ENCODE results near the gene COL5A2.

The COL5A2 gene

DNA sequence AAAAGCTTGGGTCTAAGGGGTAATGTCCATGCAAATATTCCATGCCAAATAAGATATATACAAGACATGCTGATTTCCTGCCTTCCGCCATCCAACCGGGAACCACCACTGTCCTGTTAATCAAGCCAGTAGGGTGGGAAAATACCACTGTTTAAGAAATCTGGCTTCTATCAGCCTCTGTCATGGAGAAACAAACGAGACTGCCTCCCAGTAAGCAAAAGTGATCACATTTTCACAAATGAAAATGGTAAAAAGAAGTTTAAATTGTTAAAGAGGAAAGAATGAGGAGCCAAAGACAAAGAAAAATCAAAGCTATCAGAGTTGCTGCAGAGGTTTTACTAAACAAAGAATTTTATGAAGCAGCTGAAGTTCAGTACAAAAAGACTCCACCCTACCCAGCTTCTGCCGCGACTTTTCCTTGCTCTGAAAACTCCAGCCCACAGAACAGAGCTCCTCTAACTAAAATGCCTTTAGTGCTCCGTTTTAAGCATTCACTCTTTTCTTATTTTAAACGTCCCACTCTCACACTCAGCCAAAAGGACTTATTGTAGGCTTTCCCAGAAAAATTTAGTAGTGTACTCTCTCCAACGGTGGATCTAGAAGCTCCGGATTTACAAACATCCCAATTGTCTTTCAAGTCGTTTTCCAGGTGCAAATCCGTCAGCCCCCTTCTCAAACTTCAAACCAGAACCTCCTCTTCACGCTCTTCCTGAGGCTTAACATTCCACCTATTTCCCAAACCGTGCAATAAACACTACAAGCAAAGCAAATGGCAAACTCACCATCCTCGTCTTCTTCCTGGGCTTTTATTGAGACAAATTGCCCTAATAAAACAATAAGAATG lies 613 bp downstream of the COL5A2 start:
- DNase-seq = peak; percentile 76

DNA sequence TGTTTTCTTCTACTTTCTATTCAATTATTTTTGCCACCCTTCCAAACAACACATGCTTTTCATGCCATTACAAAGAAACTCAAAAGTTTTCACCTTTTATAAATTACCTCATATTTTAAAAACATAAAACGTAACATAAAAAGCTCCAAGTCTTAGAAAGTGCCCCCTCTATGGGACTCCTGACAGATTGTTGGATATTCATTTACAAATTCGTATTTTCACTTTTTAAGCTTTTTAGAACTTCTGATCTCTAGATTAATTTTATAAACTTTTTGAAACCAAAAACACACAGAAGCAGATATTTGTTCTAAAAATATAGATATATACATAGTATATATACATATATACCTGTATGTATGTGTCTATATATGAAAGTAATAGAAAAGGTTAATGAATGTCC lies 1.5 kb downstream of the COL5A2 start:
- no peak for DNase-seq

DNA sequence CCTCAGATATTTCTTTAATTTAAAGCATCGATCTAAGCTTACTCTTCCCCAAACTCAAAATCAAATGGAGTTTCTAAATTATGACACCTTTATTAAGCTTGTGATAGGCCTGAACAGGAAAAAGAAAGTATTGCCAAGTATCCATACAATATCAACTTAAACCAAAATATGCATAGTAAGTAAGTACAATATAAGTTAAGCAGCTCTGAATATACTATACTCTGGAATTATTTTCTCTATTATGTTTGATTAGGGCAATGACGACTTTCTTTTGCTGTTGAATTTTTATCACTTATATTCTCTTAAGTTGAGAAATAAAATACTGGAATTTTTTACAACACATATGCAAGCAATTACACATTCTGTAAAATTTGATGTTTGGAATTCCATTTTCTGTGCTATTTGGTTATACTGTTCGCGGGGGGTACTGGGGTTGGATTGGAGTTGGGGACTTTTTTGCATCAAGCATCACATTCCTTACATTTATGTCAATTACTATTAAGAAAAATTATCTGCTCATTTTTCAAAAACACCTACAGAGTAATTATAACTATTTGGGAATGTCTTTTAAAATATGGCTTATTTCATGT lies 2.2 kb downstream of the COL5A2 start:
- peak; percentile 37 for DNase-seq

DNA sequence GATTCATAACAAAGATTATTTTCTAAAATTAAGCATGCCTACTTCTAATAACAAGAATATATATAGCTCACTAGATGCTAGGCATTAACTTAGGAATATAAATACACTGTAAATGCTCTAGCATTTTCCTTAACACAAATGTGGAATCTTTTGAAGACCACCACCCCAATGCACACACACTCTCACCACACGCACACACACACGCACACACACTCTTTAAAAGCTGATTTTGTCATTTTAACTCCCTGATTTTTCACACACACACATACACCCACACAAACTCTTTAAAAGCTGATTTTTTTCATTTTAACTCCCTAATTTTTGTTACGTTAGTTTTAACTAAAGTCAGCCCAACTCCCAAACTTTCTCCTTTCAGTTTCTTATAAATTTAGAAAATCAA lies 3.0 kb downstream of the COL5A2 start:
- no peak for DNase-seq

DNA sequence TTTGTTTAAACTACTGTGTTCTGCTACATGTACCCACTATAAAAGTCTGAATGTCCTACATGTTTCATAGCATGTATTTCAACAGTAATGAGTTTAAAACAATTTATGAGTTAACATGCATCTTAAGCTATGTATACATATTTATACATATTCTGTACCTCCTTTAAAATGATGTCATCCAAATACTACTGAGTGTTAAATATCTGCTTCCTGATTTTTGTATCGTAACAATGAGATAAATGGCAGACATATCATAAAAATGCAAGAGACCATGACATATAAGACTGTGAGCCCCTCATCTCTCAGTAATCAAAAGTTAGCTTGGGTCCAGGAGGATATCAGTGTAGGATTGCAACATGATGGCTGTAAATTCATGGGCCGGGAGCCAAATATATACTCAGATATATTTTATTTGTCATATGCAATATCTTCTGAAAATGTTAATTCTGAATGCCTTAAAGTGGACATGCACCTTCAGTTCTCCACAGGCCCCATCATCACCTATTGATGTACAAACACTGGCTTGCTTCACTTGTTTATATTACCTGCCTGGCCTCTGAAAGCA lies 3.6 kb downstream of the COL5A2 start:
- DNase-seq = no peak

DNA sequence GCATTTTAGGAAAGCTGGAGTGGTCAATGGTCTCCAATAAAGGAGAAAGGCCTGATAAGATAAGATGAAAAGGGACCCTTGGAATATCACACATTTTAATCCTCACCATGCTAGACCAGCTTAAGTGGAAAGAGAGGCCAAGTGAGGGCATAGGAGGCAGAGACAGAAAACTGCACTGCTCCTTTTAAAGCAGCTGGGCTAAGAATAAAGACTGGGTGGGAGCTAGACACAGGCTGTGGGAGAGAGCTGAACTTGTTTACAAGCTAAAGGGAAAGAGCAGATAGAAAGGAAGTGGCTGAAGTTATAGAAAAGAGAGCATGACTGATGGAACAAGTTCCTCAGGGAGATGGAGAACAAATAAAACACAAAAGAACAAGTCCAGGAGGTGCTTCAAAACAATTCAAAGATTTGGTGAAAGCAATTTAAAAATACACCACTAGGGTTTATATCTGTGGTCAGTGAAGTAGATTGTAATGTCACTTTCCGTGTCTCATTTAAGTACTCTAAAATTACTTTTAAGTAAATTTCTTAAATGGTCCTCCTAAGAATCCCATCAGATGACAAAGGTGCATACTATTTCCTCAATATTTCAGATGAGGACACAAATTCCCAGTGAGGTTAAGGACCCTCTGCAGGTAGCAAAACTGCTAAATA lies 7.5 kb downstream of the COL5A2 start:
- DNase-seq = no peak

DNA sequence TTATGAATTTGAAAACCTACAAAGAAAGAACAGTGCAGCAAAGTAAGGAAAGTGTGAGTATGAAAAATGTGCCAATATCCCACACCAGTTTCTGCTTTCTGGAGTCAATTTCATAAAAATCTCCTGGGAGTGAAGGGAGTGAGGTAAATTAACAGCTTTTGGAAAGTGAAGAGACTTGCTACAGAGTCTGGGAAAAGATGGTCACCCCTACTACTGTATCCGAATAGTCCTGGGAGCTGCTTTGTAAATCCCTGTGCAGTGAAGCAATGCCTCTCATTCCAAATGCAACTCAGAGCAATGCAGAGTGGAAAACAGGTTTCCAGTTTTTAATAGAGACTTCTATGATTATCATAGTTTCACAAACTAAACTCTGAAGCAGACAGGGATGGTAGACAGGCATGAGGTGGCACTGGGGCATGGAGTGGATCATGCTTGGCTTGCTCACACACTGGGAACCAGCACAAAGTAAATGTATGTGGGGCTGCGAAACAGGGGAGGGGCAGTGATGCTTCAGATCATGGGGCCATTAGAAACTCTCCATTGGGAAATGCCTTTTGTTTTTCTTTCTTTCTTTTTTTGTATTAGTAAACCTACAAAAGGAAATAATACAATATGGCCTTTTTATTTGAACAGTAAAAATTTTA lies 10.6 kb downstream of the COL5A2 start:
- DNase-seq = no peak

DNA sequence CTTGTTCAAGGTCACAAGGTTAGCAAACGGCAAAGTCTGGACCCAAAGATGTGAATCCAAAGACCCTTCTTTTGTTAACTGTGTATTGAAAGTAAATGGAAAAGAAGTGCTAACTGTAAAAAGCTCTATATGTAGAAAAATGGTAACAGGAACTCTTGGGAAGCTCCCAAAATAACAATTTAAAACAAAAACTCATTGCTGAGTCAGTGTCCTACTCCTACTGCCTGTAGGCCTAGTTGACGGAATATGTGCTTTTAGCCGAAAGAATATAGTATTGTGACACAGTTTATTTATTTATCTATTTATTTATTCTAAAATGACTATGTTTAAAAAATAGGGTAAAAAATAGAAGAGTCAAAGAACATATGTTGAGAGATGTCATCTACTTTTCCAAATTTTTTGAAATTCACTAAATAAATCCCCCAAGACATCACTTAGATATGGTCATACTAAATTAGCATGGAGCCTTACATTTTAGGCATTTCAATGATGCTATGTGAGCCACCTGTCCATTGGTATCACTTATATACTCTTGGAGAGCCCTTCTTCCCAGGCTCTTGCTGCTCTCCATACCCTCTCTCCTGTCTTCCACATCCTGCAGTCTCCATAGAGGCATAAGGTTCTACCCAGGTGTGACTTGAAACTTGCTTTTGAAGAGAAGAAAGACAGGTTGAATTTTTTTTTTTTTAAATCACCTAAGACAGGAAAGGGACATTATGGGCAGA lies 13.7 kb downstream of the COL5A2 start:
- DNase-seq = peak; percentile 33

DNA sequence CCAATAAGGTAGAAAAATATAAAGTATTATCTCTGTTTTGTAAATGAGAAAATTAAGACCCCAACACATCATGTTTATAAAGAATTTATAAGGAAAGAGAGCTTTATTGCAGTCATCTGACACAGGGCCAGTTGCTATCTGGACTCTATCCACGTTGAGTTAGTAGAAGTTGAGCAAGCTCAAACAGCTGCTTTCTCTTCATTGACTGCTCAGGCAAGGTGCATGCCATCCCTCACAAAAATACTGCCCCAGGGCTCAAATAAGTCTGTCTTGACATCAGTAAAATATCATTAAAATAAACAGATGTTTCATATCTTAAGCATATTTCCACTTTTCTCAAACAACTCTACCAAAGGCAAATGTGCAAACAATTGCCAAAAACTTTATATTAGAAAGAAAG lies 14.8 kb downstream of the COL5A2 start:
- peak; percentile 87 for DNase-seq

DNA sequence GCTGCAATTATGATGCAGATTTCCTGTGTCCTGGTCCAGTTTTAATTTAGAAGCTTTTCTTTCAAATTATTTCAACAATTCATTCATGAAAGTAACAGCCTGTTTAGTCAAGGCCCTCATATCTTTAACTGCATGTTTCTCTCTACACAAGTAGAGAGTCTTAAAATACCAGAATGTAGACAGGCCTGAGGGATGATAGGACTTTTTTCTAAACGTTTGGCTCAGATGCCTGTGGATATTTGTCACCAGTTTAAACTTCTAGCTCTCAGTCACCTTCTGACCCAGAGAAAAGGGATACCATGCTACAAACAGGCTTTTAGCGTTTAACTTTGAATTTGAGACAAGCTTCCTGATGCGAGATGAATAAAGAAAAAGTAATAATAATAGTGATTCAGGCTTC lies 15.7 kb downstream of the COL5A2 start:
- peak; percentile 90 for DNase-seq

DNA sequence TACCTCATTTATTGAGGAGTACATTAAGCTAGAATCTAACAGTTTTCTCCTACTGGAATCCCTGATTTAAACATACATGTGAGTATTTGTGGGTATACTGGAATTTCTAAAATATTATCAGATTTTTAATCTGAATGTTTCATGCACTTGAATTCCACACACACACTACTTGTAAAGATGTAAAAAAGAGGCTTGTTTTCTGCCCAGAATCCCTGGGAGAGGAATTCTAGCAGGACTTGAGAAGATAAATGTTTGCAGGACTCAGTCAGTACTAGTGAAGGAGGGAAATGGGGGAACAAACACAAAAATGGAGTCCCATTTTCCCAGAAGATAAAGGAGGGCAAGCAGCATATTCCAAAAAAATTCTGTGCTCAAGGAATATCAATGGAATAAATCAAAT lies 17.0 kb downstream of the COL5A2 start:
- no peak for DNase-seq

DNA sequence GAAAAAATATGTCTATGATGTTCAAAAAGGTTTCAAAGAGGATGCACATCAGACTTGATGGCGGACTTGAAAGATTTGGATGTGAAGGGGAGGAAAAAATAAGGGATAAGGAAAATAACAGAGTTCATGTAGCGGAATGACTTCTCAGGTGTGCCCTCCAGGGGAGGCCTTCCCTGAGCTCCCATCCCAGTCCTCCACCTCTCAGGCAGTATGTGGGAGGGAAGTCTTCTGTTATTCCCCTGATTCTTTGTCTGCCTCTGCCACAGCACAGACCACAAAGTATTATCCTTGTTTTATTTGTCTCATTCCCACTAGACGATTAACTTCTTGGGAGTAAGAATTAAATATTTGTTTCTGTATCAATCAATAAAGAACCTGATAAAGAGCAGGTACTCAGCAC lies 17.7 kb downstream of the COL5A2 start:
- no peak for DNase-seq

DNA sequence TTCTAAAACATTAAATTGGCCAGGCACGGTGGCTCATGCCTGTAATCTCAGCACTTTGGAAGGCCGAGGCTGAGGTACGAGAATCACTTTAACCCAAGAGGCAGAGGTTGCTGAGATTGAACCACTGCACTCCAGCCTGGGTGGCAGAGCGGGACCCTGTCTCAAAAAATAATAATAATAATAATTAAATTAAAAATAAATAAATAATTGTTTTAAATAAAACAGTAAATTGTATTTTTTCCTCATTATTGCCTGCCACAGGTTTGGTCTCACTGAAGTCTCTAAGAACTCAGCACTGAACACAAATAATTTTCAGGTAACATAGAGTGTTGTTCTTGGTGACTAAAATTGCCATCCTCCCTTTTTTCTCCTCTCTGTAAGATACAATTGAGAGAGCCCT lies 19.8 kb downstream of the COL5A2 start:
- no peak for DNase-seq

DNA sequence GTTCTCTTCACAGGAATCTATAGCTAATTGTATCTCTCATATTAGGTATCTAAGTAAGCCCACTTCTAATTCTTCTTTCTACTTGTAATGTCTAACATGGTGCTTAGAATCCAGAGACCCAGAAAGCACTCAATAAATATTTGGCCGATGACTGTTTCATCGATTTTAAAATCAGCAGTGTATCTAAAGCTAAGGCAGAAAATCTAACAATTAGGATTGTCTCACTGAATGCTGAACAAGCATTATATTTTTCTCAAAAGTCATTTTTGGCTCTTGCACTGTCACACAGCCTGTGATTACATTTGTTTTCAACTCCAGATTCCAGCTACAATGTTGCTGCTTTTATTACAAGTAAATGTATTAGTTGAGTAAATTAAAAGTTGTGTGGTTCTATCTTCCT lies 20.3 kb downstream of the COL5A2 start:
- no peak for DNase-seq

DNA sequence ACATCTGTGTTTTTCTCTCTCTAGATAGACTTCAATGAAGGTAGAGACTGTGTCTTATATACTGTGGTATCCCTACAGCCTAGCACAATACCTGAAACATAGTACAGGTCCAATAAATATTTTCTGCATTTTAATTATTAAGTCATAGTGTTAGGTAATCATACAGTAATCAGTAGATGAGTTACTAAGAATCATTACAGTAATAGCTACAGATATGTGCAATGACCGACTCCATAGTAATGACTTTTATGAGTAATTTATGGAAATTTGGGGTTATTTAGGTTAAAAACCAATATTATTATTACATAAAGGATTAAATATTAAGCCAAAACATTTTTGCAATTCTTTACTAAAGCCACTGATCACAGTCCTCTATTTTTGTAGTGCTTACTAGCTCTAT lies 21.6 kb downstream of the COL5A2 start:
- no peak for DNase-seq

DNA sequence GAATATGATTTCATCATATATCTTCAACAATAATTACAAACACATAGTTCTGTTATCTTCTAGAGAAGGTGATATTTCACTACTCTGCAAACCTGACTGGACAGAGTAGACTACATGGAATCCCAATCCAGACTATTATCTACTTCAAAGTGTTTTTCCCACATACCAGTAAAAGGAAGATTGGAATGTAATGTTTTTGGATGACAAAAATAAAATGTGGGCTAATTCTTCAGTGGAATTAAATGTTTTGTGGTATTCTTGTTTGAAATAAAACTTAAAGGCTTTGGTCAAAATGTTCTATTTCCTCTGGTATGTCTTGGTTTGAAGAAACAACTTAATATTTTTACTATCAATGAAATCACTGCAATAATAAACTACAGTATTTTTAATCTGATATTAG lies 22.1 kb downstream of the COL5A2 start:
- peak; percentile 43 for DNase-seq

DNA sequence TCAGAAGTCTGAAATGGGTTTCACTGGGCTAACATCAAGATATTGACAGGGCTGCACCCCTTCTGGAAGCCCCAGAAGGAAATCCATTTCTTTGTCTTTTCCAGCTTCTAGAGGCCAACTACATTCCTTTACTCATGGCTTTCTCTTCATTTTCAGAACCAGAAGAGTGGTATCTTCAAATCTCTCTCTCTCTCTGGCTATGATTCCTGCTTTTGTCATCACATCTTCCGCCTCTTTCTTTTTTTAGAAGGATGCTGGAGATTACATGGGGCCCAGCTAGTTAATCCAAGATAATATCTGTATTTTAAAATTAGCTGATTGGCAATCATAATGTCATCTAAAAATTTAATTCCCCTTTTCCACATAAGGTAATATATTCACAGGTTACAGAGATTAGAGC lies 23.8 kb downstream of the COL5A2 start:
- DNase-seq = no peak

DNA sequence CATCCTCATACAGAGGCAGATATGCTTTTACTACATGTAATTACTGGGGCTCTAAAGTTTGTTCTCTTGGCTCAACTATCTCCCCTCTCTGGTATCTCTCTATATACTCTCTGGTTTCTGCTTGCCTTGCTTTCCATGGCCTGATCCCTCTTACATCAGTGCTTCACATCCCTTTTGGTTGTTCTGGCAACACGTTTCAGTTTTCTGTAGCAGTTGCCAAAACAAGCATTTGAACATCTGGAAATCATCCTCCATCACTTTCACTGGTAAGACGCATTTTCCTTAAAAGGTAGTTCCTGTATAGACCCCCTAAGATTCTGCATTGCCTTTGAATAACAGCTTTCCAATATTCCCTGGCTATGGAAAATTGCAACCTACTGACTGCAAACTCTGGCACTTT lies 25.9 kb downstream of the COL5A2 start:
- no peak for DNase-seq

DNA sequence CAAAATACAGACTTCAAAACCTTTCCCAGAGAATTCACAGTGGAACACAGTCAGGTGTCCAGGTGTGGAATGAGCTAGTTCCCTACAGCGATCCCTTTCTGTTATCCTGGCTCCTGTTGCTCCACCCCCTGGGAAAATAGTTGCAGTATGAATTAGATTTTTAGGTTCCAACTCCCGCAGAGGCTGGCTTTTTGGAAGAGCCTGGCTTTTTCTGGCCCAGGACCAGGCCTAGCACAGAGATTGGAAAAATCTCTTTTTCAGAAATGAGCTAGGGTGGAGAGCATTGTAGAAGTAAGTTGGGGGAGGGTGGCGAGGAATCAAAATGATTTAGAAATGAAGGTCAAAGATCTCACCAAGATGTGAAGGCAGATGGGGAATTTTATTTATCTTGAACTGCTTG lies 27.1 kb downstream of the COL5A2 start:
- no peak for DNase-seq

DNA sequence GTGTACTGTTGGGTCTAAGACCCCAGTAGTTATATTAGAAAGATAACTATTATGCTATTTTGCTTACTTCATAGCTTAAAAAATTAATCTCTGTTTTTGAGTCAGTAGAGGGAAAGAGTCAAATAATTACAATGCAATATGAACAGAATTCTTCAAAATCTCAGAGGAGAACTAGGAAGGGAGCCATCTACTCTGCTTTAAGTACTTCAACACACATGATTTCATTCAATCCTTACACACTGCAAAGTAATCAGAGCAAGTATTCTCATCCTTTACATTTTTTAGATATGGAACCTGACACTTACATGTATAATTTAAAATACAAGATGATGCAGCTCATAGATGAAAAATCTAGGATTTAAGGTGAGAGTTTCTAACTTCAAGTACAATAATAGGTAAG lies 27.7 kb downstream of the COL5A2 start:
- DNase-seq = no peak

DNA sequence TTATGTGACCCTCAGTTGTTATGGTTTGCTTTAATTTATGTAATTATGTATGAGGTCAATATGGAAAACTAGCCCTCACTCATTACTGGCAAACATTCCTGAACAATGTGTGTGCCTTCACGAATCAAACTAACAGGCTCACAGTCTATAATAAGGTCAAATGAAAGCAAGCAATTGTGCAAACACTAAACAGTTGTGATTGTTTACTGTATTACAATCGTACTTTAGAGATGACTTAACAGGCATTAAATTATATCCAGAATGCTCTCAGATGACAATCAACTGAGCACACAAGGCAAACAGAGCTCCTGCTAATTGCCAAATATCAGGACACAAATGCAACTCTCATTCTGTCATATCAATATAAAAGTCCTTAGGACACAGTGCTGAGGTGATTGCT lies 29.5 kb downstream of the COL5A2 start:
- peak; percentile 75 for DNase-seq

DNA sequence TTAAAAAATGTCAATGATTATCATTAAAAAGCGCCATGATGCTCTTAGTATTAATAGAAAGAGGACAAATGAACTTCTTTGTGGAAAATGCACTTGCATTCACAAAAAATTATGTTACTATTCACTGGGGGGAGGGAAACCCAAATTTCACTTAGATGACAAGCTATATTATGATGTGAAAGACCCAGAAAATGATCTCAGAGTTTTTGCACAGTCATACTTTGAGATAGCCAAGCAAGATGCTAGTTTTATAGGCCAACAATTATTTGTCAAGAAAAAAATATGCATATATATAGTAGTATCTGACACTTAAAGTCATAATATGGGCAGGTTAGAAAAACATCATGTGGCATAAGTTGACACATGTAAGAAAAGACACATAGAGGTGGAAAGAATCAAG lies 31.6 kb downstream of the COL5A2 start:
- DNase-seq = no peak

DNA sequence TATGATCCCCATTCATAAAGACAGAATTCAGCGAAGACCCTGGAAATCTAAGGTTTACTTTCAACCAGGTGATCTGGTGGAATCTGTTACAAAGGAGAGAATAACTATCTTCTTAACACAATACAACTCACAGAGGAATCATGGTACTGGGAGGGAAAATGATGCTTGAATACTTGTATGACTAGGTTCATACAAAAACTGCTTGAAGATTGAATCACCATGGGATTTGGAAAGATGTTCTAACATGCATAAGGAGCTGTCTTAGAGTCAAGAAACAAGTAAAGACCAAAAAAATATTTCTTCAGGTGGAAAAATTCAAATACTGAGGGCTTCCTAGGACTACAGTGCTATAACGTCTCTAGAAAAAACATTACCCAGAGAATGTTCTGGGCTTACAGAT lies 32.2 kb downstream of the COL5A2 start:
- no peak for DNase-seq
